Fibroblast of peridontal ligament (primary cell): ENCODE results near the gene RNGTT.
"Not testable (repeated sequence)": the region's sequence is repeated elsewhere in the genome, so short reads cannot be mapped to it uniquely, and the experiment has no call there.

Experiments used
- DNase-seq: peaks from one replicate; pipeline ENCODE4 v3.0.0-alpha.2; 2010; ENCODE audit errors: extremely low read depth

RNGTT gene

DNA sequence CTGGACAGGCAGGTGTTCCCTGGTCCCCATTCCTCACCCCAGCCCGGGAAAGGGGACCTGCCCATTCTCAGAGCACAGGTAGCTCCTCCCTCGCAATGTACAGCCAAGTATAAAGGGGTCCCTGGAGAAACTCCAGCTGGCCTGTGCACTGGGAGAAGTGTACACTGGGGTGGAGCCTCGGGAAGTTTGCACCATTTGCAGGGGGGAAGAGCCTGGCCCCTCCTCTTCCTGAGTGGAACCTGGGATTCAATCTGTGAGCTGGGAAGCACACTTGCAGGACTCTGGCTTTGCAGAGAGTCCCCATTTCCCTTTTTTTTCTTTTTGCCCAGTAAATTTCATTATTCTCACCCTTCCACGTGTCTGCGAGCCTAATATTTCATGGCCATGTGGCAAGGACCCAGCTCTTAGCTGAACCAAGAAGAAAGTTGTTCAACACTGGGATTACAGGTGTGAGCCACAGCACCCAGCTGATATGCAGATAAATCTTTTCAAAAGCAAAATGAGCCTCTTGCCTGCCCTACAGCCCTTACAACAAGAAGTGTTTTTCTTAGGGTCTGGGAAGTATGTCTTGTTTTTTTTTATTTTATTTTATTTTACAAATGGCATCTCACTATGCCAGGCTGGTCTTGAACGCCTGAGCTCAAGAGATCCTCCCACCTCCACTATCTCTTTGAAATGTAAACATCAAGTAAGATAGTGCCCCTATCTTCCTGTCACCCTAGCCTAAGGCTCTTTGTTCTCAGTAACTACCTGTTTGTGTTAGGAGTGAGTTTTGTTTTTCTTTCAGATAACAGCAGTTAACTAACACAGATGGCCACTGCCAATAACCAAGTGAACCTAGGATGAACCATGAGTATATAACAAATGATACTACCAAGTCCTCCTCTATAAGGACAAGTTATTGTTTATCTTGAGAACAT, 9.3 kb upstream of the RNGTT start:
- no peak for DNase-seq

DNA sequence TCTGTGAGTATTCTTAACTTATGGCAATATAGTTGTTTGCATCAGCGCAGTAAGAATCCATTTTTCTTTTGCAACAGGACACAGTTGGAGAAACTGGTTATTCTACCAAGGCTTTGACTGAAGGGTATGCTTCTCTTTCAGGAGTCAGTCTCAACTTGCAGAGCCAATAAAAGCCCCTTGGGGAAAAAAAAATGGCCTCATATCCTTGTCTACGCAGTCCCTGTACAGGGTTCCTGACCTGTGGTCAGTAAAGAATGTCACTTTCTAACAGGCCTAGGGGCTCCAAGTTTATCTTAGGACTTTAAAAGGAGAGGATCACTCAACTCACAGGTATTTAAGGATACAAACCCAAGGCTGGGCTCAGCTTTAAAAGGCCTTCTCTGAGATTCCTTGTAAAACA, 6.9 kb upstream of the RNGTT start:
- no peak for DNase-seq

DNA sequence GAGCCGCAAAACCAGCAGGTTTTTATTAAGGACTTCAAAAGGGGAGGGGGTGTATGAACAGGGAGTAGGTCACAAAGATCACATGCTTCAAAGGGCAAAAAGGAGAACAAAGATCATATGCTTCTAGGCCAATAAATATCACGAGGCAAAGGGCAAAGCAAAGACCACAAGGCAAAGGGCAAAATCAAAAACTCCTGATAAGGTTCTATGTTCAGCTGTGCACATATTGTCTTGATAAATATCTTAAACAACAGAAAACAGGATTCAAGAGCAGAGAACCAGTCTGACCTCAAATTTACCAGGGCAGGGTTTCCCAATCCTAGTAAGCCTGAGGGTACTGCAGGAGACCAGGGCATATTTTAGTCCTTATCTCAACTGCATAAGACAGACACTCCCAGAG, 5.8 kb upstream of the RNGTT start:
- DNase-seq, result not testable (repeated sequence)

DNA sequence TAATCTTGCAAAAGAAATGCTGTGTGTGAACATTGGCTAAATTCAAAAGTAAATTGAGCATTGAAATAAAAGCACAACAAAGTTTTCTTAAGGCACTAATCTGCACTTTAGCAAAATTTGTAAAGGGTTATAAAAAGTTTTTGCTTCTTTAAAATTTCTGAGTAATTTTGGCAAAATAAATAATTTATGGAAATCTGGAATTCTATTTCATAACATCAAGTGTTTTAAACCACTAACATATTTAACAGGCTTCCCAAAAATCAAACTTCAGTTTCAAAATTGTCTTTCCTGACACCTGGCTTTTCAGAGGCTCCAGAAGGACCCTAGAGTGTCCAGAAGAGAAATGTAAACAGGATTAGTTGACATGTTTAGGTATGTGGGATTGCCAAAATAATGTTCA, 4.5 kb upstream of the RNGTT start:
- DNase-seq, result no peak

DNA sequence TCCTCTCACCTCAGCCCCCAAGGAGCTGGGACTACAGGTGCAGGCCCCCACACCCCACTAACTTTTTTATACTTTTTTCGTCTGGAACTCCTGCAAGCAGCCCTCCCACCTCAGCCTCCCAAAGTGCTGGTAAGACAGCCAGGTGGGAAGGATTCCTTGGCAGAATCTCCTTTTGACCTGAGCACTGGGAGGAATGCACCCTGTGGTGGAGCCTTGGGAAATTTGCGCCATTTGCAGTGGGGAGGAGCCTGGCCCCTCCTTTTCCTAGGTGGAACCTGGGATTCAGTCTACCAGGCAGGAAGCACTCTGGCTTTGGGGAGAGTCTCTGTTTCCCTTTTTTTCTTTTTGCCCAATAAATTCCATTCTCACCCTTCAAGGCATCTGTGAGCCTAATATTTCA, 2.3 kb upstream of the RNGTT start:
- no peak for DNase-seq

DNA sequence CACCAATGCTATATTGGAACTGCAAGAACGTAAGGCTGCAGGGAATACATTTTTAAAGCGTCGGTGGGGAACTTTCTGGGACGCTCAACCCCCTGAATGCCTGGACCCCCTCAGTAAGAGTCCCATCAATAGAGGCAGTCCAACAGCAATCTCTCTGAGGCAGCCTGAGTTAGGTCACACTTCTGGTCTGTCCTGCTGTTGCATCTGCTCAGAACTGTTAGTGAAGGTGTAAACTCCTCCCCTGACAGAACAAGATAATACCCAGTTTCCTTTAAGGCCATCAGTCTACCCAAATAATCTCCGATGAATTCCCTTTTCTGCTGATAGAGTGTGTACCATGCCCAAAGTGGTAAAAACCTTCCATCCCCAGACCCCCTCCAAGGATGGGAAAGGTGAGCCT, 1.1 kb upstream of the RNGTT start:
- DNase-seq, result no peak

DNA sequence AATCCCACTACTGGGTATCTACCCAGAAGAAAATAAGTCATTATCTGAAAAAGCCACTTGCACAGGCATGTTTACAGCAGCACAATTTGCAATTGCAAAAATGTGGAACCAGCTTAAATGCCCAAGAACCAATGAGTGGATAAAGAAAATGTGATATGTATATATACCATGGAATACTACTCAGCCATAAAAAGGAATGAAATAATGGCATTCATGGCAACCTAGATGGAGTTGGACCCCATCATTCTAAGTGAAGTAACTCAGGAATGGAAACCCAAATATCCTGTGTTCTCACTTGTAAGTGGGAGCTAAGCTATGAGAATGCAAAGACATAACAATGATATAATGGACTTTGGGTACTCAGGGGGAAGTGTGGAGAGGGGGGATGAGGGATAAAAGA, 4.6 kb downstream of the RNGTT start:
- DNase-seq, result no peak

DNA sequence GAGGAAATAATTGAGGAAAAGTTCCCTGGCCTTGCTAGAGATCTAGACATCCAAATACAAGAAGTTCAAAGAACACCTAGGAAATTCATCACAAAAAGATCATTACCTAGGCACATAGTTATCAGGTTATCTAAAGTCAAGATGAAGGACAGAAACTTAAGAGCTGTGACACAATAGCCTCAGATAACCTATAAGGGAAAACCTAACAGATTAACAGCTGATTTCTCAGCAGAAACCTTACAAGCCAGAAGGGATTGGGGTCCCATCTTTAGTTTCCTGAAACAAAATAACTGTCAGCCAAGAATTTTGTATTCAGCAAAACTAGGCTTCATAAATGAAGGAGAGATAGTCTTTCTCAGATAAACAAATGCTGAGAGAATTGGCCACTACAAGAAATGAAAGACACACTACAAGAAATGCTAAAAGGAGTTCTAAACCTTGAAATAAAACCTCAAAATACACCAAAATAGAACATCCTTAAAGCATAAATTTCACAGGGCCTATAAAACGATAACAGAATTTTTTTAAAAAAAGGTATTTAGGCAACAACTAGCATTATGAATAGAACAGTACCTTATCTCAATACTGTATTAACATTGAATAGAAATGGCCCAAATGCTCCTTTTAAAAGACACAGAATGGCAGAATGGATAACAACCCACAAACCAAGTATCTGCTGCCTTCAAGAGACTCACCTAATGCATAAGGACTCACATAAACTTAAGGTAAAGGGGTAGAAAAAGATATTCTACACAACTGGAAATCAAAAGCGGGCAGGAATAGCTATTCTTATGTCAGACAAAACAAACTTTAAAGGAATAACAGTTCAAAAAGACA, 9.7 kb downstream of the RNGTT start:
- no peak for DNase-seq

DNA sequence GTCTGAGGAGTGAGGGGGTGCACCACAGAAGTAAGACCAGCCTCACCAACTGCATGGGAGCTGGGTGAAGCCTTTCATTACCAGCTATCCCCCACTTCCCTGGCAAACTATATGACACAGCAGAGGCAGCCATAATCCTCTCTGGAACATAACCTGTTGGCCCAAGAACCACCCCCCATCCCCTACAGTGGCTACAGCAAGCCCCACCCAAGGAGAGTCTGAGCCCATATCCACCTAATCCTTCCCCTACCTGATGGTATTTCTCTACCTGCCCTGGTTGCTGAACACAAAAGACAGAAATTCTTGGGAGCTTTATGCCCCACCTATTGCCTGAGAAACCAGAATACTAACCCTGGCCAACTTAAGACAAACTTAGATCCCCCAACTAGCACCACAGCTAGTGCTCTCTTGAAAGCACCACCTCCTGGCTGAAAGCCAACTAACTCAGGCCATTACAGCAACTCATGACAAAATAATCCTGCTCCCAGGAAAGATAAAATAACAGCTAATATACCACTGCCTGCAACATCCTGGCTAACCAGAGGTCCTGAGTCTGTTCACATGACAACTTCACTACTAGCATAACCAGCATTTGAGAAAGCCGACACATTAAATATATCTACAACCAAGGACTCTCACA, 11.2 kb downstream of the RNGTT start:
- DNase-seq, result no peak

DNA sequence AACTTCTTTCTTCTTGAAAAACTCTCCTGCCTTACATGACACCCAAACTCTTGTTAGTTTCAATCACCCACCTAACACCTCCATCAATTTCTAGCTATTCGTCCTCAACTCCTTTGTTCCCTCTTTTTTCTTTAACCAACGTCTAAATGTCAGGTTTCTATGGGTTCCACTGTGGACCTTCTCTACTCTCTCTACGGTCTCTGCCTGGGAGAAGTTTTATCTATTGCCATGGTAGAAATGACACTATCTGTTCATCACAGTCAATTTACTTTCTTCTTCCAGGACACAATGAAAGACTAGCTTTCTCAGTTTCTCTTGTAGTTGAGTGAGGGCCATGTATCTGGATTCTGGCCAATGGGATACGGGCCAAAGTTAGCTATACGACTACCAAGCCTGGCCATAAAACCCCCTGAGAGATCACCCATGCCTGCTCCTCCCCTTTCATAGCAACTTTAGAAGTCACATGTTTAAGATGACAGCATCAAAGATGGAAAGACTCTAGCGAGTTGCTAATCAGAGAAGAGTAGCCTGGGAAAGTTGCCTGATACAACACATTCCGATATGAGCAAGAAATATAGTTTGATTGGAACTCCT, 17.9 kb downstream of the RNGTT start:
- no peak for DNase-seq

DNA sequence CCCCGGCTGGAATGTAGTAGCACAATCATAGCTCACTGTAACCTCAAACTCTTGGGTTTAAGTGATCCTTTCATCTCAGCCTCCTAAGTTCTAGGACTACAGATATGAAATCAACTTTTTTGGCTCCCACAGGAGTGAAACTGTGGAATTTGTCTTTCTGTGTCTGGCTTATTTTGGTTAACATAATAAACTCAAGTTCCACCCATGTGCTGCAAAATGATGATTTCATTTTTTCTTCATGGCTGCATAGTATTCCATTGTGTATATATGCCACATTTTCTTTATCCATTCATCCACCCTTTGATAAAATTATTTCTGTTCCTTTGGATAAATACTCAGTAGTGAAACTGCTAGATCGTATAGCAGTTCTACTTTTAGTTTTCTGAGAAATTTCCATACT, 29.9 kb downstream of the RNGTT start:
- DNase-seq, result no peak

DNA sequence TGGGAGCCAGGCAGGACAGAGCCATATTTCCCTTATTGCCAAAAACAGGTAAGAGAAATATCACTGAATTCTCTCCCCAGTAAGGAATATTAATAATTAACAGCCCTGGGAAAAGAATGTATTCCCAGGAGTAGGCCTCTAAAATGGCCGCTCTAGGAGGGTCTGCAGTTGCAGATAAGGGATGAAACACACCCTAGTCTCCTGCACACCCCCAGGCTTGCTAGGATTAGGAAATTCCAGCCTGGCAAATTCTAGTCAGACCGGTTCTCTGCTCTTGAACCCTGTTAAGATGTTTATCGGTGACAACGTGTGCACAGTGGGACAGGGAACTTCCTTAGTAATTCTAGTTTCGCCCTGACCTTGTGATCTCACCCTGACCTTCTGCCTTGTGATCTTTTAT, 31.4 kb downstream of the RNGTT start:
- not testable (repeated sequence) for DNase-seq

DNA sequence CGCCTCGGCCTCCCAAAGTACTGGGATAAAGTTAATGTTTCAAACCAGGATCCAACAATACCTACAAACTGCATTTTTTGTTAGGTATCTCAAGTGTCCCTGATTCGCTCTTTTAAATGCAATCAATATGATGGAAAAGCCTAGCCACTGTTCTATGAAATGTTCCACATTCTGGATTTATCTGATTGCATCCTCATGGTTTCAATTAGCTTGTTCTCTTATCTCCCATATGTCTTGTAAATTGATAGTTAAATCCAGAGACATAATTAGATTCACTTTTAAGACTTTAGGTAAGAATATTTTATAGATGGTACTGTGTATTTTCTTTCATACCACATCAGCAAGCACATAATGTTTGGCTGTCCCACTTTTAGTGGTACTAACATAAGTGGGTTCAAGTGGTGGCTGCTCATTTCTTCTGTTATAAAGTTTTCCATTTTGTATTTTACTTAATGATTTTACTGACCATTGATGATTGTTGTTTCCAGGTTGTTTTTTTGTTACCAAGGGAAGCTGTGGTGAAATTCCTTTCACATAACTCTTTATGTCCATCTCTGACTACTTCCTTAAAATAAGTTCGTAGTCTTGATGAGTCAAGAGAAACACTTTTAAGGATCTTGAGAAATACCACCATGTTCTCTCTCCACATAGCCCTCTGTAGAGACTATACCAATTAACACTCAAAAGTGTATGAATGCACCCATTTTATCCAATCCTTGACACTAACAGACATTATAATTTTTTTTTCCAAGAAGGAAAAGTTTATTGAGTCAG, 40.5 kb downstream of the RNGTT start:
- DNase-seq, result no peak

DNA sequence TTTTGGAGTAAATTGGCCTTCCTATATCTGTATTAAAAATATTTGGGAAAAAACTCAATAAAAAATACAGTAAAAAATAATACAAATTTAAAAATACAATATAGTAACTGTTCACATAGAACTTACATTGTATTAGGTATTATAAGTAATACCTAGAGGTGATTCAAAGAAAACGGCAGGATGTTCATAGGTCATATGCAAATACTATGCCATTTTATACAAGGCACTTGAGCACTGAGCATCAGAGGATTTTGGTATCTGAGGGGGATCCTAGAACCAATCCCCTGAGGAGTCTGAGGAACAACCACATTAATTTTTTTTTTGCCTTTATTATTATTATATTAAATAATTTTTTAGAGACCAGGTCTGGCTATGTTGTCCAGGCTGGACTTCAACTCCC, 41.7 kb downstream of the RNGTT start:
- DNase-seq, result no peak

DNA sequence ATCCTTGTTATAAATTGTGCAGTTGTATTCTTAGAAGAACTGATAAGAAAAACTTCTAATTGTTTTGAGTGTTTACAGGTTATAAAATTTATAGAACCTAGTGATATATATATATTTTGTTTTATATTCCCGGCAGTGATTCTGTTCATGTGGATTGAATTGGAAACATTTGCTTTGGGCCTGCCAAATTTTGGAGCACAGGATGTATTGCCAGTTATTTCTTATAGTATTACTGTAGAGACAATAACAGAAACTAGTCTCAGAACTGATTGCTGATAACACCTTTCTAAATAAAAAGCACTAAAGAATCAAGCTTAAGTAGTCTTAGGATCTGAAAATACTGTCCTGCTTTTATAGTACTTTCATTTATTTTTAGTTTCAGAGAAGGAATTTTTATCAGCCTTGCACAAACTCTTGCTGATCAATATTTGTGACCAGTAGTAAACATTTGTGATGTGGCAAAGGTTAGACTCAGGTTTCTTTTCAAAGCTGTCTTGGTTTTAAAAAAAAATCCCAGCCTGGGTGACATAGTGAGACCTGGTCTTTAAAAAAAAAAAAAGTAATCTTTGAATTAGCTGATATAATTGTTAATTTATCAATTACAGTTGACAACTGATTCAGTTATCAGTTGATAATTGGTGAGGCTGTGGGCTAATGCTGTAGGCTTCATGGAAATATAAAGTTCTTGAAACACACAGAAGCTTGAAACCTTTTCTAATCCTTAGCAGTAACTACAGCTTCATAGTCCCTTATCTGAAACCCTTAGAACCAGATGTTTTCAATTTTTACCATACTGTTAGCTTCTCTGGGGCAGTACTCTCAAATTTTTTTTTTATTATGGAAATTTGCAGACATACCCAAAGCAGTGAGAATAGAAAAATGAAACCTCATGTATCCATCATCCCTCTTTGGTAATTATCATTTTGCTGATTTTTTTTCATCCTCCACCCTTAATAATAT, 42.4 kb downstream of the RNGTT start:
- DNase-seq, result peak; percentile 68

DNA sequence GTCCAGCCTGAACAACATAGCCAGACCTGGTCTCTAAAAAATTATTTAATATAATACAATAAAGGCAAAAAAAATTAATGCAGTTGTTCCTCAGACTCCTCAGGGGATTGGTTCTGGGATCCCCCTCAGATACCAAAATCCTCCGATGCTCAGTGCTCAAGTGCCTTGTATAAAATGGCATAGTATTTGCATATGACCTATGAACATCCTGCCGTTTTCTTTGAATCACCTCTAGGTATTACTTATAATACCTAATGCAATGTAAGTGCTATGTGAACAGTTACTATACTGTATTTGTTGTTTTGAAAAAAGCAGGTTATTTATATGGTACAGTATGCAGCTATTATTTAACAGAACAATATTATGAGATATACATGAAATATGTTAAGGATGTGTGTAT, 43.3 kb downstream of the RNGTT start:
- no peak for DNase-seq

DNA sequence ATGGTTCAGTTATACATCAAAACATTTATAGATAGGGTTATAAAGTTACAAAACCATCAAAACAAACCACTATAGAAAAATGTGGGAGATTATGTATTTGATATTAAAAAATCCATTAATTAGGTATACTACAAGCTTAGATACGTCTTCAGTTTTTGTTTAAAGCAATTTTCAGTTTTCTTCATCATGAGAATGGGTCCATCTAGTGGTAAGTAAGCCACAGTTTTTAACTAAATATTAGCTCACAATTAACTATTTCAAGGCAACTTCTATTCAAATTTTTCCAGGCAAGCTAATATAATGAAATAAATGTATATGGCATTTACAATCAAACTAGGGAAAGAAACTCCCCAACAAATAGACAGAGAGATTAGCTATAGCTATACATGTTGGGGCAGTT, 44.4 kb downstream of the RNGTT start:
- peak; percentile 38 for DNase-seq

DNA sequence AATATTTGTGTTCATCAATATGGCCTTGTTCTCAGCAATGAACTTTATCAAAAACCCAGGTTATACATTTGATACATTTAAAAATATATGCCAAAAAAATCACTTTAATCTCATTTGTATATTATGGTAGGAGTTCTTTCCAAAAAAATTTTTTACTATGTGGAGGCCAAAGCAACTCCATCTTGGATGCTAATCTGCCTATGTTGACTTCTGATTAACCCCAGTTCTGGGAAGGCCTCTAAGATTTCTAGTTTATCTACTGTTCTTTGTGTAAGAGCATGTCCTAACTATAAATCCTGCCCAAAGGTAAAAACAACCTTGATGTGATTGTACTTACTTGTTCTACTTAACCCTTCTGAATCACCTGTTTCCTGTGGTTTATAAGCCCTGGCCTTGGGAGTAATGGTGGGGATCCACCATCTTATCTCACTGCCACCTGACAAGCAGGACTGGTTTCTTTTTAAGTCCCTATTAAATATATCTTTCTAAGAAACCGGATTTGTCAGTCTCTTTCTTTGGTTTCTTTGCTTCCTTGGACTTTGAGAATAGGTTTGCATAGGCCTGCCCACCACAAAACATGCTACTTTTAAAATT, 46.7 kb downstream of the RNGTT start:
- DNase-seq, result no peak

DNA sequence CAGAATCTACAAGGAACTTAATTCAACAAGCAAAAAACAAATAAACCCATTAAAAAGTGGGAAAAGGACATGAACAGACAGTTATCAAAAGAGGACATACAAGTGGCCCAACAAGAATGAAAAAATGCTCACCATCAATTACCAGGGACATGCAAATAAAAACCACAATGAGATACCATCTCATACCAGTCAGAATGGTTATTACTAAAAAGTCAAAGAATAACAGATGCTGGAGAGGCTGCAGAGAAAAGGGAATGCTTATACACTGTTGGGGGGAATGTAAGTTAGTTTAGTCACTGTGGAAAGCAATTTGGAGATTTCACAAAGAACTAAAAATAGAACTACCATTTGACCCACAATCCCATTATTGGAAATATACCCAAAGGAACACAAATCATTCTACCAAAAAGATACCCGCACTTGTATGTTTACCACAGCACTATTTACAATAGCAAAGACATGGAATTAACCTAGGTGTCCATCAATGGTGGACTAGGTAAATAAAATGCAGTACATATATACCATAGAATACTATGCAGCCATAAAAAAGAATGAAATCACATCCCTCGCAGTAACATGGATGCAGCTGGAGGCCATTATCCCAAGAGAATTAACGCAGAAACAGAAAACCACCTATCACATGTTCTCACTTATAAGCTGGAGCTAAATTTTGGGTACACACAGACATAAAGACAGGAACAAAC, 48.4 kb downstream of the RNGTT start:
- peak; percentile 38 for DNase-seq
